ENCODE data around the gene LRMDA.

The LRMDA gene

DNA sequence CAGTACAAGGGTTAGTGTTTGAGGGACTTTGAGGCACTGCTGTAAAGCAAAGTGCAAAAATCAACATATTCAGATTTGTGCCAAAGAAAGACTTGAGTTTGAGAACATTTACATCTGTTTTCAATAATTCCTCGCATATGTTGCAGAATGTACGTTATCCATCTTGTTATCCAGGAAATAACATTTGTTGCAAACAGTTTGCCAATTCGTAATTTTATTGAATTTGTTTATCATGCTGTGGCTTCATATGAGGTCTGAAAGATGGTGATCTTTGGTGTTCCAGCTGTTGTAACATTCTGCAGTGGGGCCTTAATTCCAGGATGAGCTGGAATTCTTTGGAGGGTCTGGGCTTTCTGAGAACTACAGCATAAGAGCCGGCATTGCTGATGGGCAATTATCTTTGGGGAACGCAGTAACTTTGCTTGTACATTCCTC is 396.2 kb downstream of the LRMDA start:
- Histone ChIP-seq H3K36me3 (ENCODE audit: insufficient read depth, low read length) (no peaks in the 10 kb centered on the region), H3K27me3 (ENCODE audit: insufficient read depth, low read length) (no peaks in the 10 kb centered on the region; the same call in 1 of the 2 replicates), H3K27ac (ENCODE audit: low read depth, low read length) (no peak overlapping the region), H3K79me2 (ENCODE audit: control insufficient read depth, insufficient read depth, low read length, unreplicated experiment) (no peaks in the 10 kb centered on the region), H2AFZ (ENCODE audit: low read length, unreplicated experiment) (no peak overlapping the region), H3K4me3 (ENCODE audit: low read depth, low read length) (no peak overlapping the region), H3K4me1 (ENCODE audit: control insufficient read depth, insufficient read depth, low read length, unreplicated experiment) (no peaks in the 10 kb centered on the region)

DNA sequence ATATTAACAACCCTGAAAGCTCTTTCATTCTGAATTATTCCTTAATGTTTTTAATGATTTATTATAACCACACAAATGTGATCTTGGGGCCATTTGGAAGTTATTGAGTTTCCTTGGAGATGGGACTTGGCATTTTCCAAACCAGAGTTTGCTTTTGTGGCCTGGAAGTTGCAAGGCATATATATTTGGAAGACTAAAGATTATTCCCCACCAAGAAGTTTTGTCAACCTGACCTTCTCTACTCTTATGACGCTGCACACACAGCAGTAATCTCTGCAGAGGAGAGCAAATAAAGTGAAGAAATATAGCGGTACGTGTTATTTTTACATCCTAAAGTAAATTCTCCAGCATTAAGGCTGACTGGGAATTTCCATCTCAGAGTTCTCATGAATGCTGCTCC is 397.0 kb downstream of the LRMDA start:
- H3K4me3 ChIP-seq (ENCODE audit: low read depth, low read length), result no peak overlapping the region
- 0 out of 2 replicates have a peak, but pooled peaks cover 2% of the 10 kb centered on the region for H3K27me3 ChIP-seq (ENCODE audit: insufficient read depth, low read length)
- no peak overlapping the region for H3K27ac ChIP-seq (ENCODE audit: low read depth, low read length)

DNA sequence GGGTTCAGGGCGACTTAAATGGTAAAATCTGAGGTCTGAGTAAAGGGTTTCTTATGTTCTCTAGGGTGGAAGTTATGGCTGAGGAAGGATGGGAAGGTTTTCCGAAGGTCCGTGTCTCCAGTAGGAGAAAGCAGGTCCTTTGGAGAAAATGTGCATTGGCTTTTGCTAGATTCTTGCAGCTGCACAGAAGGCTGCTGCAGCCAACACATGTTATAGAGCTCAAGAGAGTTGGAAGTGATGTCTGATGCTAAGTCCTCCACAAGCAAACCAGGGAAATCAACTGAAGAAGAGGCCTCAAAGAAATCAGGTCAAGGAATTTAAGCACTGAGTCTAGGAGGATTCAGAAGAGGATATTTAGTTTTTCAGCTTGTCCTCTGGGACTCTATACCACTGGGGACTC is 404.6 kb downstream of the LRMDA start:
- Histone ChIP-seq H3K79me2 (ENCODE audit: control insufficient read depth, insufficient read depth, low read length, unreplicated experiment) (no peaks in the 10 kb centered on the region), H3K27ac (ENCODE audit: low read depth, low read length) (no peak overlapping the region), H3K36me3 (ENCODE audit: insufficient read depth, low read length) (no peaks in the 10 kb centered on the region), H3K4me3 (ENCODE audit: low read depth, low read length) (no peak overlapping the region), H2AFZ (ENCODE audit: low read length, unreplicated experiment) (no peak overlapping the region), H3K4me1 (ENCODE audit: control insufficient read depth, insufficient read depth, low read length, unreplicated experiment) (no peaks in the 10 kb centered on the region), H3K27me3 (ENCODE audit: insufficient read depth, low read length) (0 out of 2 replicates have a peak, but pooled peaks cover 4% of the 10 kb centered on the region)

More for the DNA sequence above, 397.0 kb downstream of the LRMDA start:
- Histone ChIP-seq H3K36me3 (ENCODE audit: insufficient read depth, low read length) (no peaks in the 10 kb centered on the region), H2AFZ (ENCODE audit: low read length, unreplicated experiment) (no peak overlapping the region), H3K79me2 (ENCODE audit: control insufficient read depth, insufficient read depth, low read length, unreplicated experiment) (no peaks in the 10 kb centered on the region), H3K4me1 (ENCODE audit: control insufficient read depth, insufficient read depth, low read length, unreplicated experiment) (no peaks in the 10 kb centered on the region)

GRCh38 chr10:75838486-75838885 is 407.1 kb downstream of the LRMDA start:
- no peak overlapping the region for H3K27ac ChIP-seq (ENCODE audit: low read depth, low read length)
- H3K79me2 ChIP-seq (ENCODE audit: control insufficient read depth, insufficient read depth, low read length, unreplicated experiment), result no peaks in the 10 kb centered on the region
- H3K4me1 ChIP-seq (ENCODE audit: control insufficient read depth, insufficient read depth, low read length, unreplicated experiment), result no peaks in the 10 kb centered on the region
- H3K4me3 ChIP-seq (ENCODE audit: low read depth, low read length), result no peak overlapping the region
- no peak overlapping the region for H2AFZ ChIP-seq (ENCODE audit: low read length, unreplicated experiment)
- H3K36me3 ChIP-seq (ENCODE audit: insufficient read depth, low read length), result no peaks in the 10 kb centered on the region
- H3K27me3 ChIP-seq (ENCODE audit: insufficient read depth, low read length), result 0 out of 2 replicates have a peak, but pooled peaks cover 1% of the 10 kb centered on the region

- no peak overlapping the region for H3K27ac ChIP-seq (ENCODE audit: low read depth, low read length)
- H3K79me2 ChIP-seq (ENCODE audit: control insufficient read depth, insufficient read depth, low read length, unreplicated experiment), result no peaks in the 10 kb centered on the region
- no peaks in the 10 kb centered on the region for H3K36me3 ChIP-seq (ENCODE audit: insufficient read depth, low read length)
- no peaks in the 10 kb centered on the region for H3K27me3 ChIP-seq (ENCODE audit: insufficient read depth, low read length)
- no peak overlapping the region for H3K4me3 ChIP-seq (ENCODE audit: low read depth, low read length)
- no peaks in the 10 kb centered on the region for H3K4me1 ChIP-seq (ENCODE audit: control insufficient read depth, insufficient read depth, low read length, unreplicated experiment)
- H2AFZ ChIP-seq (ENCODE audit: low read length, unreplicated experiment), result no peak overlapping the region
These were observed 407.6 kb downstream of the LRMDA start for GRCh38 chr10:75839020-75839419.

DNA sequence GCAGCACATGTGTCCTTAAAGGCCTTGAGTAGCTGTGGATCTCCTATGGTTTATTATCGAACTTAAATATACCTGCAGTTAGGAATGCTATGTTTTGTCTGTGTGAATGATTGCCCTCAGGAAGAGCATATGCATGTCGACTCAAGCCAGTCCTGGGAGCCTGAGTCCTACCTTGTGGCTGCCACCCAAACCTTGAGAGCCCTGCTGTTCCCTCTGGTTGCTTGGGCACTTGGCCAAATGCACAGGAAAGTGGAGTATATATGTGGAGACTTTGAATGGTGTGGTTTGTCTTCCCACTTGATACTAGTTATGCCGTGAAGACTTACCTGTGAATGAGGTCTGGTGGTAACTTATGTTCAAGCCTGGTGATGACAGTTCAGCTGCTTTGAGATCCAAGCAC is 409.8 kb downstream of the LRMDA start:
- no peak overlapping the region for H3K27ac ChIP-seq (ENCODE audit: low read depth, low read length)
- no peak overlapping the region for H3K4me3 ChIP-seq (ENCODE audit: low read depth, low read length)
- no peaks in the 10 kb centered on the region for H3K27me3 ChIP-seq (ENCODE audit: insufficient read depth, low read length)
- H3K36me3 ChIP-seq (ENCODE audit: insufficient read depth, low read length), result no peaks in the 10 kb centered on the region
- H3K4me1 ChIP-seq (ENCODE audit: control insufficient read depth, insufficient read depth, low read length, unreplicated experiment), result no peaks in the 10 kb centered on the region
- no peak overlapping the region for H2AFZ ChIP-seq (ENCODE audit: low read length, unreplicated experiment)
- H3K79me2 ChIP-seq (ENCODE audit: control insufficient read depth, insufficient read depth, low read length, unreplicated experiment), result no peaks in the 10 kb centered on the region

DNA sequence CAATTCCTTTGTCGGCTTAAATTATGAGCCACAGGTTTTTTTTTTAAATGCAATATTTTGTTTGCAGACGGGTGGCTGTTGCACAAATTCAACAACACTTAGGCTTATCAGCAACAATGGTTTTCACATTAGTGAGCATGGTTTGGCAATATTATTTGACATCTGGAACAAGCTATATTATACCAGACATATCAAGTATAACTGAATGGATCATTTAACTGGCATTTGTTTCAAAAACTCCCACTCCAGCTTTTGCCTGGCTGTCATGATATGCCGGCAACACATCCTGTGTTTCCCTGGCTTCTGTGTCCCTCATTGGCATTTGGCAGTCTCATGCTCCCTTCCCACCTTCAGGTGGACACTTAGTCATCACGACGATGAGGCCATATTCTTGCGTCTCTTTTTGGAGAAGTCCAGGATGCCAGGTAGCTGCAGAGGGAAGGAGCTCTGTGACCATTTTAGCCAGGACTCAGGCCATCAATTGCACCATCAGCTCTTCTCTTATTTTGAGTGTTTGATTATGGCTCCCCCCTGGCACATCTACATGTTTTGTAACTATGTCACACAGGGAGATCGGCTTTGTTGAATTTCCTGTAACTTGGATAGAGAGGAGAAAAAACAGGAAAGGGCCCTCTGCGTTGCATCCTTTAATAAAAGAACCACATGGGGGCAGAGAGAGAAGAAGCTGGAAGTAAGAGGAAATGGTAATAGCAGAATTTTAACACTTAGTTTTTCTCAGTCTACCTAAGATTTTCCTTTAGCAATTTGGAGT is 413.9 kb downstream of the LRMDA start:
- H2AFZ ChIP-seq (ENCODE audit: low read length, unreplicated experiment), result no peak overlapping the region
- H3K27ac ChIP-seq (ENCODE audit: low read depth, low read length), result no peak overlapping the region
- H3K4me1 ChIP-seq (ENCODE audit: control insufficient read depth, insufficient read depth, low read length, unreplicated experiment), result no peaks in the 10 kb centered on the region
- no peaks in the 10 kb centered on the region for H3K36me3 ChIP-seq (ENCODE audit: insufficient read depth, low read length)
- H3K79me2 ChIP-seq (ENCODE audit: control insufficient read depth, insufficient read depth, low read length, unreplicated experiment), result no peaks in the 10 kb centered on the region
- no peaks in the 10 kb centered on the region for H3K27me3 ChIP-seq (ENCODE audit: insufficient read depth, low read length)
- H3K4me3 ChIP-seq (ENCODE audit: low read depth, low read length), result no peak overlapping the region

DNA sequence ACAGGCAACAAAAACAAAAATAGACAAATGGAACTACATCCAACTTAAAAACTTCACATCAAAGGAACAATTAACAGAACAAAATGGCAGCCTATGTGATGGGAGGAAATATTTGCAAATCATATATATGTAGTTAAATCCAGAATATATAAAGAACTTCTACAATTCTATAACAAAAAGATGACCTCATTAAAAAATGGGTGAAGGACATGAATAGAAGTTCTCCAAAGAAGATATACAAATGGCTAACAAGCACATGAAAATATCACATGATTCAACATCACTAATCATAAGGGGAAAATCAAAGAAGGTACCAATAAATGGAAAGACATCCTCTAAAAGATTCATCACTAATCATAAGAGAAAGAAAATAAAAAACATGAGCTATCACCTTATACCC is 416.1 kb downstream of the LRMDA start:
- H3K36me3 ChIP-seq (ENCODE audit: insufficient read depth, low read length), result no peaks in the 10 kb centered on the region
- no peak overlapping the region for H3K4me3 ChIP-seq (ENCODE audit: low read depth, low read length)
- H3K79me2 ChIP-seq (ENCODE audit: control insufficient read depth, insufficient read depth, low read length, unreplicated experiment), result no peaks in the 10 kb centered on the region
- no peak overlapping the region for H2AFZ ChIP-seq (ENCODE audit: low read length, unreplicated experiment)
- H3K27me3 ChIP-seq (ENCODE audit: insufficient read depth, low read length), result no peaks in the 10 kb centered on the region
- no peak overlapping the region for H3K27ac ChIP-seq (ENCODE audit: low read depth, low read length)
- H3K4me1 ChIP-seq (ENCODE audit: control insufficient read depth, insufficient read depth, low read length, unreplicated experiment), result no peaks in the 10 kb centered on the region

DNA sequence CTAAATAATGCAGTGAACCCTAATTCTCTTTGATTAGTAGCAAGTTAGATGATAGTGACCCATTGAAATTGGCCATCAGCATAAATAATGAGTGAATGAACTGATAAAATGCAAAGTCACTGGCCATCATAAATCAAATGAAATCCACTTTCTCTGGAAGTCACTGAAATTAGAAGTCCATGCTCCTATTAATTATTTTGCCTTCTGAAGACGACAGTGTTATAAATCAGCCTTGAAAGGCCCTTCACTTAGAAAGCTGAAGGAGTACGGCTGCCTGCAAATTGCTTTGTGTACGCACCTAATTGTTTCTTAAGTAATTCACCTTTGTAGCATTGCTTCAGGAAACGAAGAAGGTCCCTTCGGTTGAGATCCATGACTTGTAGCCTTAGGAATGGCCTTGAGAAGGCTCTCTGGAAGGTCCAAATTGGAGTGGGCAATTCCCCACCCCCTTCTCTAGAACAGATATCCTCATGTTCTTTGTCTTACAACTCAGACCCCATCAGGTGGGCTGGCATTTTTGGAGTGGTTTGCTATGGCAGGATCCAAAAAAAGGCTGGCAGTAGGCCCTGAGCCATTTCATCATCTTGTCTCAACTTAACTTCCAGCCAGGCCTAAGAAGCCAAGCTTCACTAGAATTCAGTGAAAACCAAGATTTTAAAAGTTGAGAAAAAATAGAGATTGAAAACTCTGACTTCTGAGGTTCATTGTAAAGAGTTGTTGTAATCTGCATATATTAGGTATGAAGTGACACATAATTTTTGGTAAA is 420.3 kb downstream of the LRMDA start:
- no peak overlapping the region for H3K4me3 ChIP-seq (ENCODE audit: low read depth, low read length)
- no peaks in the 10 kb centered on the region for H3K79me2 ChIP-seq (ENCODE audit: control insufficient read depth, insufficient read depth, low read length, unreplicated experiment)
- no peaks in the 10 kb centered on the region for H3K4me1 ChIP-seq (ENCODE audit: control insufficient read depth, insufficient read depth, low read length, unreplicated experiment)
- no peak overlapping the region for H2AFZ ChIP-seq (ENCODE audit: low read length, unreplicated experiment)
- H3K36me3 ChIP-seq (ENCODE audit: insufficient read depth, low read length), result no peaks in the 10 kb centered on the region
- H3K27ac ChIP-seq (ENCODE audit: low read depth, low read length), result no peak overlapping the region
- no peaks in the 10 kb centered on the region for H3K27me3 ChIP-seq (ENCODE audit: insufficient read depth, low read length)

- no peak overlapping the region for H3K27ac ChIP-seq (ENCODE audit: low read depth, low read length)
- H3K36me3 ChIP-seq (ENCODE audit: insufficient read depth, low read length), result no peaks in the 10 kb centered on the region
- no peaks in the 10 kb centered on the region for H3K27me3 ChIP-seq (ENCODE audit: insufficient read depth, low read length)
- no peaks in the 10 kb centered on the region for H3K79me2 ChIP-seq (ENCODE audit: control insufficient read depth, insufficient read depth, low read length, unreplicated experiment)
- no peaks in the 10 kb centered on the region for H3K4me1 ChIP-seq (ENCODE audit: control insufficient read depth, insufficient read depth, low read length, unreplicated experiment)
- H2AFZ ChIP-seq (ENCODE audit: low read length, unreplicated experiment), result no peak overlapping the region
- H3K4me3 ChIP-seq (ENCODE audit: low read depth, low read length), result no peak overlapping the region
These were observed 421.5 kb downstream of the LRMDA start for GRCh38 chr10:75852851-75853484.

Measured in ACC112 (cell line).